Left lung (tissue), 10 donors: ENCODE data around the gene ZNF629. TPM values are rescaled to one million over a fixed set of nuclear protein-coding genes. Genes with fewer than 3 reads are reported as not detected.

Experiments
- ATAC-seq: fragments of 200-7000 bp; cut with Tn5 transposase; one replicate; pipeline ENCODE4 v1.9.1; 2020; ENCODE audit warnings: moderate library complexity
- DNase-seq, 4 donors: peaks; one replicate each; pipeline ENCODE4 v3.0.0-alpha.2; 2013 to 2020
- H3K27ac ChIP-seq, 2 donors: fragments of 200-600 bp; sonication (generic) in 1 of 2; one replicate each; pipeline versions ENCODE4 v1.5.0 to v1.8.0; 2020 to 2021
- H3K27me3 ChIP-seq, 2 donors: fragments of 200-600 bp; sonication (generic) in 1 of 2; one replicate each; pipeline versions ENCODE4 v1.5.0 to v1.8.0; 2020 to 2021
- H3K36me3 ChIP-seq, 2 donors: fragments of 200-600 bp; sonication (generic) in 1 of 2; one replicate each; pipeline versions ENCODE4 v1.5.0 to v1.8.0; 2020 to 2021
- H3K4me1 ChIP-seq, 2 donors: fragments of 200-600 bp; one replicate each; pipeline ENCODE4 v1.8.0; 2021
- H3K4me3 ChIP-seq, 2 donors: fragments of 200-600 bp; sonication (generic) in 1 of 2; one replicate each; pipeline versions ENCODE4 v1.5.0 to v1.8.0; 2020 to 2021; ENCODE audit warnings: mild to moderate bottlenecking in 1 of 2
- H3K9me3 ChIP-seq, 2 donors: fragments of 200-600 bp; sonication (generic) in 1 of 2; one replicate each; pipeline versions ENCODE4 v1.5.0 to v1.8.0; 2020 to 2021
- intact Hi-C, 2 donors: fragments of 100-400 bp; cut with DNase I; formaldehyde crosslinking; loops; one replicate each; pipeline versions ENCODE4 v1.11.2 to v1.14.2; 2022
- polyA plus RNA-seq, 6 donors: library from polyadenylated mRNA; unstranded; fragments of 120-200 nt; gene quantifications; one replicate each; pipeline ENCODE4 v1.2.1, GENCODE V29; 2013; ENCODE audit not compliant: insufficient read length in 6 of 6
- total RNA-seq, 2 donors: library from RNA; stranded (reverse); fragmentation: NEBNext Ultra II Directional; extraction: Animal tissue kit (Norgen Biotek cat#: 25700); gene quantifications; one replicate each; pipeline ENCODE4 v1.2.1, GENCODE V29; 2021
- TF ChIP-seq, protein P1 (sequence below), 2 donors: fragments of 200-600 bp; sonication (generic) in 1 of 2; IDR thresholded peaks; one replicate each; pipeline versions ENCODE4 v1.5.0 to v1.8.0; 2021; ENCODE audit warnings: antibody characterized with exemption in 2 of 2
- donor health status: DM: no; HTN: yes; CAD: no.
- donor health status: DM: no; HTN: no; CAD: no.

Gene ZNF629
- total and polyA plus RNA-seq, 8 donors, result 12.3 to 22.8 (median 19.0) TPM

DNA sequence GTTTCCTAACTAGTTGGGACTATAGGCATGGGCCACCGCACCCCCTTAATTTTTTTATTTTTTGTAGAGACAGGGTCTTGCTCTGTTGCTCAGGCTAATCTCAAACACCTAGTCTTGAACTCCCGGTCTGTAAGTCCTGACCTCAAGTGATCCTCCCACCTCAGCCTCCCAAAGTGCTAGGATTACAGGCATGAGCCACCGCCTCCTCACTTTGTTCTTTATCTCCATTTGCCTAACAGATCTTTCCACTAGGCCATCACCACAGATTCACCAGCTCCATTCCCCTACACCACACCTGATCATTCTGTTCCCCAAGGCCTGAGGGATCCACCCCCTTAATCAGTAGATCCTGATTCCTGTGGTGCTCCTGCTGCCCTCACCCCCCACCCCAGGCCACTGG, 7.6 kb upstream of the ZNF629 start:
- H3K27ac ChIP-seq, result no peak overlapping the region
- no peak for ATAC-seq
- intact Hi-C loops, result no loop called here
- TF ChIP-seq, protein P1, sequence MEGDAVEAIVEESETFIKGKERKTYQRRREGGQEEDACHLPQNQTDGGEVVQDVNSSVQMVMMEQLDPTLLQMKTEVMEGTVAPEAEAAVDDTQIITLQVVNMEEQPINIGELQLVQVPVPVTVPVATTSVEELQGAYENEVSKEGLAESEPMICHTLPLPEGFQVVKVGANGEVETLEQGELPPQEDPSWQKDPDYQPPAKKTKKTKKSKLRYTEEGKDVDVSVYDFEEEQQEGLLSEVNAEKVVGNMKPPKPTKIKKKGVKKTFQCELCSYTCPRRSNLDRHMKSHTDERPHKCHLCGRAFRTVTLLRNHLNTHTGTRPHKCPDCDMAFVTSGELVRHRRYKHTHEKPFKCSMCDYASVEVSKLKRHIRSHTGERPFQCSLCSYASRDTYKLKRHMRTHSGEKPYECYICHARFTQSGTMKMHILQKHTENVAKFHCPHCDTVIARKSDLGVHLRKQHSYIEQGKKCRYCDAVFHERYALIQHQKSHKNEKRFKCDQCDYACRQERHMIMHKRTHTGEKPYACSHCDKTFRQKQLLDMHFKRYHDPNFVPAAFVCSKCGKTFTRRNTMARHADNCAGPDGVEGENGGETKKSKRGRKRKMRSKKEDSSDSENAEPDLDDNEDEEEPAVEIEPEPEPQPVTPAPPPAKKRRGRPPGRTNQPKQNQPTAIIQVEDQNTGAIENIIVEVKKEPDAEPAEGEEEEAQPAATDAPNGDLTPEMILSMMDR (IDR thresholded peaks at IDR 0.05), result no peak
- no peak overlapping the region for H3K4me3 ChIP-seq
- no peaks in the 10 kb centered on the region for H3K36me3 ChIP-seq
- no peaks in the 10 kb centered on the region for H3K9me3 ChIP-seq
- no peak for DNase-seq
- H3K27me3 ChIP-seq, result no peaks in the 10 kb centered on the region
- H3K4me1 ChIP-seq, result no peaks in the 10 kb centered on the region

DNA sequence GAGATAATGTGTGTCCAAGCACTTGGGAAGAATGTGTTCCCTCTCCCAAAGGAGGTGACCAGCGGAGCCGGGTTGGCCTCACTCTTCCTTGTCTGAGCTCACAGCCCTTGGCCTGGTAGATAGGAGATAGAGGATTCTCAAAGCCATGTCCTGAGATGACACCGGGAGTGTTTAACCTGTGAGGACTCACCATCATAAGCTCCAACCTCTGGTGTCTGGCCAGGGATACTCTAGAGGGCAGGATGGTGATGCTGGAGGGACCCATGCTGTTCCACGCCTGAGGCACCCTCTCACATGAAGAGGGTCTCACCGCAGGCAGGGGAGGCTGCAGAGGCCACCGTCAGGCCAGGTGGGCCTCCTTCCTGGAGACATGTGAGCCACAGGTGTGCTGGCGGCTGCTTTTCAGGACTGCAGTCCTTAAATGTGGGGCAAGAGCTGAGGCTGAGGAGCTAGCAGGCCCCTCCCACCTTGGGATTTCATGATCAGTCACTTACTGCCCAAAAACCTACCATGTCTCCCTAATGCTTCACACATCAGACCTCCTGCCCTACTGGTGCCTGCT, 6.6 kb upstream of the ZNF629 start:
- Histone ChIP-seq H3K36me3 (no peaks in the 10 kb centered on the region), H3K27me3 (no peaks in the 10 kb centered on the region), H3K4me1 (peaks cover 0 to 1% of the 10 kb centered on the region in 2 donors), H3K9me3 (no peaks in the 10 kb centered on the region), H3K4me3 (no peak overlapping the region), H3K27ac (no peak overlapping the region)
- TF ChIP-seq, protein P1 (IDR thresholded peaks at IDR 0.05), result no peak
- DNase-seq (no peak), ATAC-seq (no peak)
- intact Hi-C loops, result no loop called here

DNA sequence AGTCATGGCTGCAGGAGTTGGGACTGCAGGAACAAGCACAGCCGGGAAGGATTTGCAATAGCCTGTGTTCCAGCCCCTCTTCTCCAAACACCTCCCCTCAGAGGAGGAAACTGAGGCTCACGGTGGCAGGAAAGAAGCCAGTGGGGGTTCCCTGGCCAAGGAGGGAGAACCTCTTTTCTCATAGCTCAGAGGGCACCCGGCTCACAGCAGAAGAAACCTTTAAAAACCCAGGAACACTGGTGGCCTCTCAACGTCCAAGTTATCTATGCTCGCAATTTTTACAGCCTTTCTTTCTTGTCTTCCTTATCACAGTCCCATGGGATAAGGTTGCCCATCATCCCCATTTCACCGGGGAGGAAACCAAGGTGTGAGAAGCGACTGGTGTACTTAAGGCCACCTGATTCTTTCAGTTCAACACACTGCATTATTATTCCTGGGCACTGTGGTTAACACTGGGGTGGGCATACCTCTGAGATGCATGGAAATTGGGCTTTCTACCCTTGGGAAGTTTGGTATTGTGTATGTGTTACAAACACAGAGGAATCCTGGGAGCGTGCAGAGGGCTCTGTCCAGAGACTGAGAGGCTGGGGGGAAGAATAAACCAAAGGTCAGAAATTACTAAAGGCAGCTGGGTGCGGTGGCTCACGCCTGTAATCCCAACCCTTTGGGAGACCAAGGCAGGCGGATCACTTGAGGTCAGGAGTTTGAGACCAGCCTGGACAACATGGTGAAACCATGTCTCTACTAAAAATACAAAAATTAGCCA, 791 bp upstream of the ZNF629 start:
- intact Hi-C loops, result no loop called here
- DNase-seq, result no peak

DNA sequence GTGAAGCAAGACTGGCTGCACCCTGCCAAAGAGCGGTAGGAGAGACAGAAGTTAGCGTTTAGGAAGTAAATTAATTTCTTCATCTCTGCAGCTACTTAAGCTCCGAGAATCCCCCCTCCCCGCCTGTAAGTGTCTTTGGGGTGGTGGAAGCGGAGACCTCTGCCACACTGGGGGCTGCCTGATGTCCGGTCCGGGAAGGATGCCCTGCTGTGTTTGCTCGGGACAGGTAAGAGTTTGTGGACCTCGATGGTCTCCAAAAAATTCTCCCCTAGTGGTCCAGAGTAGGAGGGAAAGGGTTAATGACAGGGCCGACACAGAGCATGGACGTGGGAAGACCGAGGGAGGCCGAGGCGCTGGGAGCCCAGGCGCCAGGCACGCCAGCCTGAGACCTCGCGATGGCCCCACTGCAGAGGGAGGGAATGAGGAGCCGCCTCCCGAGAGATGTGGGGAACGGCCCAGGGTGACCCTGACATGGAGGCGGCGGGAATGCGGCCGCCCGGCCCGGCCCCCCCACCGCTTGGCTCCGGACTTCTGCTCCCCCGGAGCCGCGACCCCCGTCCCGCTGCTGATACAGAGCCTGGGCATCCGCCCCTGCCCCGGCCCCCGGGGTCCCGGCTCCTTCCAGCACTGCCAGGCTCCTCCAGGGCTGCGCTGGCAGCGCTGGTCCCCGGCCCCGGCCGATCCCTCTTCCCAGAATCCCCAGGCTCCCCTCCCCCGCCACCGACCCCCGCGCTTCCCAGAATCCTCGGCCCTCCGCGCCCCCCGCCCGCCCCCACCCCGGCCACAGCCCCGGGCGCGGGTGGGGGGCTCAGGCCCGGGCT, 680 bp downstream of the ZNF629 start:
- no peaks in the 10 kb centered on the region for H3K9me3 ChIP-seq
- TF ChIP-seq, protein P1 (IDR thresholded peaks at IDR 0.05), result no peak
- H3K27me3 ChIP-seq, result no peaks in the 10 kb centered on the region
- H3K4me1 ChIP-seq, result peaks cover 0 to 35% of the 10 kb centered on the region in 2 donors
- ATAC-seq (peak; percentile 63), DNase-seq (peak in 3 of 4 donors; percentile 36 to 85 (median 45))
- peaks cover 0 to 30% of the 10 kb centered on the region in 2 donors for H3K36me3 ChIP-seq
- H3K27ac ChIP-seq, result peak overlapping the region; percentile 73 to 86
- peak overlapping the region; percentile 79 to 86 for H3K4me3 ChIP-seq
- intact Hi-C loops, result no loop called here

More for the DNA sequence above, 791 bp upstream of the ZNF629 start:
- TF ChIP-seq, protein P1 (IDR thresholded peaks at IDR 0.05), result no peak
- Histone ChIP-seq H3K27me3 (no peaks in the 10 kb centered on the region), H3K27ac (peak overlapping the region; percentile 73 to 86), H3K36me3 (peaks cover 0 to 16% of the 10 kb centered on the region in 2 donors), H3K9me3 (no peaks in the 10 kb centered on the region), H3K4me3 (peak overlapping the region; percentile 79 to 86), H3K4me1 (peaks cover 0 to 34% of the 10 kb centered on the region in 2 donors)
- no peak for ATAC-seq
